WTC11 (cell line): Measurements from ENCODE around the gene CD209.
"Not testable (repeated sequence)": the region's sequence is repeated elsewhere in the genome, so short reads cannot be mapped to it uniquely, and the experiment has no call there.

ENCODE experiments used
- ATF3 ChIP-seq: sonication (generic); formaldehyde crosslinking; conservative IDR thresholded peaks from 2 replicates; pipeline ENCODE4 v1.8.1; 2022; ENCODE audit warnings: mild to moderate bottlenecking, missing genetic modification reagents
- CREM ChIP-seq: sonication (generic); formaldehyde crosslinking; IDR thresholded peaks from 2 replicates; pipeline ENCODE4 v1.8.1; 2022; ENCODE audit warnings: mild to moderate bottlenecking, missing genetic modification reagents, moderate library complexity
- CTCF ChIP-seq: fragments of 200-600 bp; IDR thresholded peaks from 2 replicates; pipeline ENCODE4 v1.8.0; 2022; ENCODE audit warnings: antibody characterized with exemption
- ESRRA ChIP-seq: sonication (generic); formaldehyde crosslinking; IDR thresholded peaks from 2 replicates; pipeline ENCODE4 v1.8.1; 2022; ENCODE audit warnings: mild to moderate bottlenecking, missing genetic modification reagents, borderline replicate concordance
- ETV6 ChIP-seq: sonication (generic); formaldehyde crosslinking; IDR thresholded peaks from 2 replicates; pipeline ENCODE4 v1.8.1; 2022; ENCODE audit warnings: mild to moderate bottlenecking, missing genetic modification reagents
- ZBTB21 ChIP-seq: sonication (generic); formaldehyde crosslinking; IDR thresholded peaks from 2 replicates; pipeline ENCODE4 v1.8.1; 2023; ENCODE audit warnings: mild to moderate bottlenecking, missing genetic modification reagents, borderline replicate concordance

GRCh38 chr19:7746306-7746705, 1.0 kb downstream of the CD209 start:
- not testable (repeated sequence) for TF ChIP-seq CTCF; ETV6 (CRISPR knock-in tag); ATF3 (CRISPR knock-in tag); ESRRA (CRISPR knock-in tag); ZBTB21; CREM
